GM12801 (cell line): Measurements from ENCODE around the gene GALR3.

Experiments used
- CTCF ChIP-seq: IDR thresholded peaks from one replicate; pipeline ENCODE4 v1.5.1; 2011; ENCODE audit warnings: control low read depth; ENCODE audit not compliant: insufficient read length; ENCODE audit errors: extremely low read depth

GALR3 gene

GRCh38 chr22:37782340-37783168, 40.6 kb upstream of the GALR3 start:
- no peak for TF ChIP-seq CTCF

GRCh38 chr22:37784829-37785495, 38.2 kb upstream of the GALR3 start:
- no peak for TF ChIP-seq CTCF

- TF ChIP-seq CTCF: no peak
Measured at GRCh38 chr22:37790234-37790633, 32.9 kb upstream of the GALR3 start.

- no peak for TF ChIP-seq CTCF
Measured at GRCh38 chr22:37792494-37792893, 30.7 kb upstream of the GALR3 start.

GRCh38 chr22:37794376-37794775, 28.8 kb upstream of the GALR3 start:
- no peak for TF ChIP-seq CTCF

GRCh38 chr22:37796079-37796478, 27.1 kb upstream of the GALR3 start:
- no peak for TF ChIP-seq CTCF

- TF ChIP-seq CTCF: no peak
Measured at GRCh38 chr22:37797874-37798500, 25.2 kb upstream of the GALR3 start.
